ENCODE results near the gene ARX.

Gene ARX

DNA sequence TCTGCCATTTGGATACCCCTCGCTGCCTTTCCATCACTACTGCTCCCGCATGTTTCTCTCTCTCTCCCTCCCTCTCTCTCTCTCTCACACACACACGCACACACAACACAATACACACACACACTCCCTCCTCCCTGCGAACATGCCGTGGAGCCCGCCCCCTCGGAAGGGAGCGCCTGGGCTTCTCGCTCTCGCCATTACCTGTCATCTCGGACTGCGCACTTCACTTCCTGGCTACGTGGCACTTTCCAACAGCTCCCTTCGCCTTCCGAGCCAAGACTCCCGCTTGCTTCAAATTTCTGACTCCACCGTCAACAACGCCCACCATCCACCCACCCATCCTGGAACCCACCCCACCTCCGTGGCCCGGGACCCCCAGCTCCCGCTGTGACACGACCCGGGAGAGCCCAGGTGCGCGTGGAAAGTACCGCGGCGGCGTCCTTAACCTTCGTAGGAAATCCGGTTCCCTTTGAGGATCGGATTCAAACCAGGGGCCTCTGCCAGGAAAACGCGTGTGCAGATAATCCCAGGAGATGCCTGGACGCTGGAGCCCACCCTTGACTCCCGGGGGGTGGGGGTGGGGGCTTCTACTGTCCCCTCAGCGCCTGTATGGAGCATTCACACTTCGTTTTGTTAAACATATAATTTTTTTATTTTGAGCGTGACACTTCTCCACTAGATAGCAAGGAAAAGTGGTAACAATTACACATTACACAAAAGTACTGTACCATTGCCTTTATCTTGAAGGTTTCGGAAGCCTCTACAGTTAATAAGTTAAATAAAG lies 12.5 kb downstream of the ARX start:
- Histone ChIP-seq H3K9me3 (peaks cover 6% of the 10 kb centered on the region; the same call in 1 of the 2 replicates), H4K20me1 (peaks cover 95% of the 10 kb centered on the region), H3K4me2 (no peak overlapping the region), H3K36me3 (no peaks in the 10 kb centered on the region), H3K27ac (no peak overlapping the region), H3K4me3 (no peak overlapping the region), H3K4me1 (no peaks in the 10 kb centered on the region), H3K9ac (no peak overlapping the region), H3K27me3 (peaks cover 99% of the 10 kb centered on the region)
- no peak for TF ChIP-seq Cebpa-rat (IDR thresholded peaks at IDR 0.05)

DNA sequence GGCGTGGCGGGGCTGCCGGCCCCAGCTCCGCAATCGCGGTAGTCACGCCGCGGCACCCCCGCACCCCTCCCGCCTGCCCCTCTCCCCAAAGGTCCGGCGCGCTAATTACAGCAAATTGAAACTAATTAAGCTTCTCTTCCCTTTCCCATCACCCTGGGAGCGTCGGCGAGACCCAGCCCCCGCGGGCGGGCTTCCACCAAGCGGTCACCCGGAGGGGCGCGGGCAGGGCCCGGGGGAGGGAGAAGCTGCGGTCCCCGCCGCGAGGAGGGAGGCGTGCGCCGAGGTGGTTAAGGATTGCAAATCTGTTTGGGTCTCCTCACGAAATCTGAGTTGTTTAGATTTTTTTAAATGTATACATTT lies 13.1 kb downstream of the ARX start:
- no peaks in the 10 kb centered on the region for H3K36me3 ChIP-seq
- no peaks in the 10 kb centered on the region for H3K4me1 ChIP-seq
- no peak overlapping the region for H3K27ac ChIP-seq
- TF ChIP-seq Cebpa-rat (IDR thresholded peaks at IDR 0.05): no peak
- H3K27me3 ChIP-seq: peaks cover 99% of the 10 kb centered on the region
- no peak overlapping the region for H3K4me3 ChIP-seq
- no peak overlapping the region for H3K9ac ChIP-seq
- no peak overlapping the region for H3K4me2 ChIP-seq
- H4K20me1 ChIP-seq: peaks cover 95% of the 10 kb centered on the region
- peaks cover 6% of the 10 kb centered on the region; the same call in 1 of the 2 replicates for H3K9me3 ChIP-seq

DNA sequence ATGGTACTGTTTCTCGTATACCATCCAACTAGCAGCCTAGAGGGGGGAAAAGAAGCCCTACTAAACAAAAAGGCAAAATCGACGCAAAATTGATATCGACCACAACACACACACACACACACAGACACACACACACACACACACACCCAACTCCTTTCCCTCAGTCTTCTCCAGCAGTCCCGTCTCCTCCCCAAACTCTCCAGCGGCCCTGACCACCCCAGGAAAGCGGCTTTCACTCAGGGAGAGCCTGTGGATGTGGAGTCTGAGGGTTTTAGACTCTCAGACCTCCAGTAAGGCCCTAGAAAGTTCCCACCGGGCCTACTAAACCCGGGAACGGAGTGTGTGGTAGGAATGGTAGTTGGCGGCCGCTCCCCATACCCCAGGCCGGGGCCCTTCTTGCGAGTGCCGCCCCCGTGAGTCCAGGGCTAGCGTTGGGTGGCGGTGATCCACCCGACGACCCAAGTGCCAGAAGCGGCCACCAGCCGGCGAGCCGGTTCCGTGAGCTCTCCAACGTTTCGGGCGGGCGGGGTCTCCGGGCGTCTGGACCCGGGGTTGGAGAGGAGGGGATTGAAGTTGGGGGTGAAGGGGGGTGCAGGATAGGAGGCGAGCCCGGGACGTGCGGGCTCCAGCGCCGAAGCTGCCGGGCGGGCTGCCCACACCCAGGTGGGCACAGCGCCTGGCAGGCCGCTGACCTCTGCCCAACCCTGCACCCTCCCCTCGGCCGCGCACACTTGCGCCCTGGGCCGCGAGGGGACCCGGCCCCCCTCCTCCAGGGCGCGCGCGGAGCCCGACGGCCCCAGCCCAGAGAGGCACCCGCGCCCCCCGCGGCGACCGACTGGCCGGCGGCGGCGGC lies 13.7 kb downstream of the ARX start:
- Histone ChIP-seq H3K9me3 (peaks cover 6% of the 10 kb centered on the region; the same call in 1 of the 2 replicates), H3K9ac (no peak overlapping the region), H4K20me1 (peaks cover 94% of the 10 kb centered on the region), H3K4me1 (no peaks in the 10 kb centered on the region), H3K4me2 (no peak overlapping the region), H3K27me3 (peaks cover 99% of the 10 kb centered on the region), H3K27ac (no peak overlapping the region), H3K4me3 (no peak overlapping the region), H3K36me3 (no peaks in the 10 kb centered on the region)
- TF ChIP-seq Cebpa-rat (IDR thresholded peaks at IDR 0.05): no peak

DNA sequence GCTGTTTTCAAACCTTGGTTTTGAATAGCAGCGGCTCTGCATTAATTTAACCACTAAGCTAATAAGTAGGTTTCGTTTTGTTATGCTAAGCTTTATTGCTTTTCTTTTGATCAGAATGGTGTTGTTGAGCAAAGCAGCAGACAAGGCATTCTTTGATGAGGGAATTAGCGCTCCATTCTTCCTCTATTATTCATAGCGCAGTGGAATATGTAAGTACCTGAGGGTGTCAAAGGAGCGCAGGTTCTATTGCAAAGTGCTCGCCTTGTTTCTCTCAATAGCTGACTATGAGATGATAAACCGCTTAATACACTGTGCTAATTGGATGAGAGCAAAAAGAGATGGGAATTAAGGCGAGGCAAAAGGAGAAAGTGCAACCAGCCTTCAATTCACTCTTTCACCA lies 16.3 kb downstream of the ARX start:
- Histone ChIP-seq H3K27ac (no peak overlapping the region), H4K20me1 (peaks cover 83% of the 10 kb centered on the region), H3K36me3 (peaks cover 8% of the 10 kb centered on the region; the same call in 1 of the 2 replicates), H3K27me3 (peaks cover 99% of the 10 kb centered on the region), H3K4me2 (no peak overlapping the region), H3K4me3 (no peak overlapping the region), H3K9me3 (peaks cover 6% of the 10 kb centered on the region; the same call in 1 of the 2 replicates), H3K4me1 (no peaks in the 10 kb centered on the region), H3K9ac (no peak overlapping the region)
- no peak for TF ChIP-seq Cebpa-rat (IDR thresholded peaks at IDR 0.05)

DNA sequence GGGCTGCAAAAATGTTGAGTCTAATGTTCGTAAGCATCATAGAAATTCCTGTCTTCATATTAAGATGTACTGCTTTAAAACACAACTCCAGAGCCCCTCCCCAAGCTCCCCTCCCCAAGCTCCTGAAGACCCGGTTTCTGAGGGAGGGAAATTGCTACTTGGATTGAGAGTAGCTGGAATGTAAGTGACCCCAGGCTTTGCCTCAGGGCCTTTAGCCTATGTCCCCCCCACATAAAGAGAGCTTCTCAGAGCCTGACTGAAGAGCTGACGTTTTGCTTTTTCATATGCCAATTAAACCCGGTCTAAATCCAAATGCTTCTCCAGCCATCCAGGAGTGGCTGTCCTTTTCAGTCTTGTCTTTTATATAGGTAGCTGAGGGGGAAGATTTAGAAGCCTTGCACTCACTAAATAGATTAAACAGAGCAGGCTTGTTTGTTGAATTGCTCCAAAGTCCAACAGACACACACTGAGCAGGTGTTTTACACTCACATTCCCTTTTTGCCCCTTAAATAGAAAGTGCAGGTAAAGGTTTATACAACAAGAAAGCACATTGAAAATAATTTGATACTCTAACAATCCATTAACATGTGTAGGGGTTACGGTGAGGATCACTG lies 19.6 kb downstream of the ARX start:
- TF ChIP-seq Cebpa-rat (IDR thresholded peaks at IDR 0.05): no peak
- Histone ChIP-seq H3K9ac (no peak overlapping the region), H3K4me2 (no peak overlapping the region)

DNA sequence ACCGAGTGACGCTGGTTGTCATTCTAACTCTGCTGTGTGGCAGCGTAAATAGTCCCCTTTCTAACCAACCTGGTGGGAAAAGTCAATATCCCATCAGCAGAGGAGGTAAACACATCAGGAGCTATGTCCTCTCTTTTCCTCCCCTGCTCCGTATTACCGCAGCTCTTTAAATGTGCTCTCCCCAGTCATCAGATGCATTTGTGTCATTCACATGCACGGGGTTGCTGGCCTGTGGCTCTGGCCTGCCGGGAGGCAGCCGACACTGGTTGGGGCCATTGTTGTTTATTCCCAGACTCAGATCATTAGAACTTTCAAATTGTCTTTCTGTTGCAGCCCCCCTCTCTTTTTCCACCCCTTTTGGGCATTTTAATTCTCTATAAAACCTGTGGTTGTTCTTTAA lies 21.9 kb downstream of the ARX start:
- Histone ChIP-seq H4K20me1 (peaks cover 61% of the 10 kb centered on the region), H3K9me3 (no peaks in the 10 kb centered on the region), H3K9ac (no peak overlapping the region), H3K4me1 (no peaks in the 10 kb centered on the region), H3K27ac (no peak overlapping the region), H3K4me2 (no peak overlapping the region), H3K36me3 (peaks cover 8% of the 10 kb centered on the region; the same call in 1 of the 2 replicates), H3K4me3 (no peak overlapping the region), H3K27me3 (peaks cover 99% of the 10 kb centered on the region)
- TF ChIP-seq Cebpa-rat (IDR thresholded peaks at IDR 0.05): no peak

More for the DNA sequence above, 19.6 kb downstream of the ARX start:
- H3K4me1 ChIP-seq: no peaks in the 10 kb centered on the region
- peaks cover 8% of the 10 kb centered on the region; the same call in 1 of the 2 replicates for H3K36me3 ChIP-seq
- H3K27me3 ChIP-seq: peaks cover 98% of the 10 kb centered on the region
- H3K4me3 ChIP-seq: no peak overlapping the region
- no peaks in the 10 kb centered on the region for H3K9me3 ChIP-seq
- H3K27ac ChIP-seq: no peak overlapping the region
- H4K20me1 ChIP-seq: peaks cover 72% of the 10 kb centered on the region

DNA sequence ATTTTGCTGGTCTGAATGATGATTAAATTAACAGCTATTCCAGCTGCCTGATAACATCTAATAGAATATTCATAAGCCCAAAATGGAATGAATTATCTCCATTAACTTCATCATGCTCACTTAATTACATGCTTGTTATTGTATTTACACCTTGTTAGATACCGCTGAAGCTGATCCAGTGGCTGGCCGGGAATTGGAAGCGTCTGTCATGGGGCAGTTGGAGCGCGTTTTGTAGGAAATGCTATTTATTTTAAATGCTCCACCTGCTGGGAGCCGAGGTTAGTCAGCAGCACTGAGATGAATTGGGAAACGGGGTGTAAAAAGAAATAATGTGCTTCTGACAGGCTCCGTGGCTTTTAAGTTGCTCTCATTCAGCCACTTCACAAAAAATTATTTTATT lies 25.2 kb downstream of the ARX start:
- Histone ChIP-seq H3K4me3 (no peak overlapping the region), H3K9ac (no peak overlapping the region), H3K4me2 (no peak overlapping the region), H3K36me3 (peaks cover 19% of the 10 kb centered on the region), H4K20me1 (peaks cover 37% of the 10 kb centered on the region), H3K27me3 (peaks cover 98% of the 10 kb centered on the region), H3K9me3 (no peaks in the 10 kb centered on the region), H3K27ac (no peak overlapping the region), H3K4me1 (no peaks in the 10 kb centered on the region)
- no peak for TF ChIP-seq Cebpa-rat (IDR thresholded peaks at IDR 0.05)

DNA sequence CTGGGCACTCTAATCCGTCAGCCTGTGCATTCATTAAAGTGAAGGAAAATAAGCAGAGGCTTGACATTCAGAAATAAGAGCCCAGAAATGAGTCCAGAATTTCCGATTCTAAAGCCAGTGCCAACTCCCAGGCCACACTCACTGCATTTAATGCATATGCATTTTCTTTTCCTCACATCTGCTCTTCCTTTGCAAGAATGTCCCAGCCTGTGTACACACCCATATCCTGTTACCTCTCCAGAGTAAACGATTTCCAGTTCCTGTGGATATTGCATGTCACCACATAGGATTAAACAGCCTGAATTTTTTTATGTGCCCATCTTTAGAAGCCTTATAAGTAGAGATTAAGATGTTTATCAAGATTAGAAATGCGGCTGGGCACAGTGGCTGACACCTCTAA lies 27.5 kb downstream of the ARX start:
- Histone ChIP-seq H3K27me3 (peaks cover 94% of the 10 kb centered on the region), H3K9me3 (no peaks in the 10 kb centered on the region), H3K4me1 (no peaks in the 10 kb centered on the region), H3K4me2 (no peak overlapping the region), H3K36me3 (peaks cover 14% of the 10 kb centered on the region), H3K4me3 (no peak overlapping the region), H4K20me1 (peaks cover 19% of the 10 kb centered on the region), H3K9ac (no peak overlapping the region), H3K27ac (no peak overlapping the region)
- no peak for TF ChIP-seq Cebpa-rat (IDR thresholded peaks at IDR 0.05)

DNA sequence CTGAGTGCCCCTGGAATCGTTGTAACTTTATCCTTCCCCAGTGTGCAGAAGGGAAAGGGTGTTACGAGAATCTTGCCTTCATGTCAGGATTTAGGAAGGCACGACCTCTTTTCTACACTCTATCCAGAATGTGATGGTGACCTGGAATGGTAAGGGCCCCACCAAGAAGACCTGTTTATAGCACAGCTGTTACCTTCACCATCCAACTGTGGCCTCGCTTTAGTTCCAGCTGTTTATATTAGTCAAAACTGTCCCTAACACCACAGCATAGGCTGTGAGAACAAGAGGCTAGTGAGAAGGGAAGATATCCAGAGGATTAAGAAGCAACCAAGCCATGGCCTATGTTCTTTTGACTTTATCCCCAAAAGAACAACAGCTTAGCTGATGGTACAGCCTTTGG lies 28.0 kb downstream of the ARX start:
- Histone ChIP-seq H3K9ac (no peak overlapping the region), H3K27me3 (peaks cover 94% of the 10 kb centered on the region), H3K36me3 (peaks cover 14% of the 10 kb centered on the region), H4K20me1 (peaks cover 16% of the 10 kb centered on the region; the same call in 1 of the 2 replicates), H3K9me3 (no peaks in the 10 kb centered on the region), H3K4me3 (no peak overlapping the region), H3K4me1 (no peaks in the 10 kb centered on the region), H3K4me2 (no peak overlapping the region), H3K27ac (no peak overlapping the region)
- TF ChIP-seq Cebpa-rat (IDR thresholded peaks at IDR 0.05): no peak
